Activated CD8-positive, alpha-beta memory T cell treated with anti-CD3 and anti-CD28 coated beads for 24 hours (primary cell): ENCODE data around the gene ELOA.
"Not testable (repeated sequence)": the region's sequence is repeated elsewhere in the genome, so short reads cannot be mapped to it uniquely, and the experiment has no call there.

Source experiments
- DNase-seq: peaks from one replicate; pipeline ENCODE4 v3.0.0-alpha.2; 2020

The ELOA gene

DNA sequence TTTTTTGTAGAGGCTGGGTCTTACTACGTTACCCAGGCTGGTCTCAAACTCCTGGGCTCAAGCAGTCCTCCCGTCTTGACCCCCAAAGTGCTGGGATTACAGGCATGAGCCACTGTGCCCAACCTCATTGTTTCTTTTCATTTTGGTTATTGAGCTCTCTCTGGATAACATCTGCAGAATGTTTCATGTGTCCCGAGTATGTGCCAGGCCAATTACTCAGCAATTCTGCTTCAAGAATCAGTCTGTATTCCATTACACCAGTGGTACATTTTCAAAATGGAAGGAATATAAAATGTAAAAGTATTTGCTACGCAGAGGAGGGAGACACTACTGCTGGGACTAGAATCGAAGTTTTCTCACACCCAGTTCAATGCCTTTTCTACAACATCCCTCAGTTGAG, 1.7 kb upstream of the ELOA start:
- DNase-seq: no peak

DNA sequence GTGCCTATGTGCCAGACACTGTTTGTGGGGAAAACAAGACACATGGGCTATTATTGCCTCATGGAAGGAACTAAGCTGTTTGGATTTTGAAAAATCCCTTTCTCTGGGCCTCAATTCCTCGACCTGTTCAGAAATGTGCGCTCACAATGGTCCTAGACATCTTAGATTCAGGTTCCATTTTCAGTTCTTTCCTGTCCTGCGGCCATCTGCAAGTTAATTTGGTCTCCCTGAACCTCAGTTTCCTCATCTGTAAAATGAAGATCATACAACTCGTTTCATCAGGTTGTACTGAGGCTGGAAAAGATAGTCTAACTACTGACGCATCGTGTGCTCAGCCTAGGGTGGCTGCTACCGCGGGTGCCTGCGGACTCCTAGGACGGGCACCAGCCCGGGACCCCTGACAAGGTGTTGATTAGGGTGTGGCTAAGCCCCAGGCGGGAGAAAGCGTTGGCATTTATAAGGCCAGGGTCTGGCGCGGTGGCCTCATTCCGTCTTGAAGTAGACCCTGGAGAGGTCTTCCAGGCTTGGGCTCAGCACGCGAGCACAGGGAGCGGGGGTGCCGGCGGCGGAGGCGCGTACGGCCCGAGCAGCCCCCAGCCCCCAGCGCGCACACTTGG, 493 bp upstream of the ELOA start:
- peak; percentile 84 for DNase-seq

DNA sequence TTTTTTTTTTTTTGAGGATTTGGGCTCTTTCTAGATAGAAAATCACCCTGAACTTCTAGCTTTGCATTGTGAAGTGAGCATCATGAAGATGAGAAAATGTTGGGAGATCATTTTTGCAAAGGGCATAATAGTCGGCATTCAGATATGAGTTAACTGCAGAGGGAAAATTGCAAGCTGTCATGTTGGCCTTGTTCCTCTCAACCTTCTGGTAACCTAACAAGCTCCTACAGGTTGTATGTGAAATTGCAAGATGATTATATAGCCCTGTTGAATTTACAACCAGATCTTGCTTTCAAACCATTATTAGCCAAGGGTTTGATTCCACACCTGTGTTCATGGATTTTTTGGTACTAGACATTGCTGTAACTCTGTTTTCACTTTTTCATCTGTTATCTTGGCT, 2.2 kb downstream of the ELOA start:
- DNase-seq: no peak

DNA sequence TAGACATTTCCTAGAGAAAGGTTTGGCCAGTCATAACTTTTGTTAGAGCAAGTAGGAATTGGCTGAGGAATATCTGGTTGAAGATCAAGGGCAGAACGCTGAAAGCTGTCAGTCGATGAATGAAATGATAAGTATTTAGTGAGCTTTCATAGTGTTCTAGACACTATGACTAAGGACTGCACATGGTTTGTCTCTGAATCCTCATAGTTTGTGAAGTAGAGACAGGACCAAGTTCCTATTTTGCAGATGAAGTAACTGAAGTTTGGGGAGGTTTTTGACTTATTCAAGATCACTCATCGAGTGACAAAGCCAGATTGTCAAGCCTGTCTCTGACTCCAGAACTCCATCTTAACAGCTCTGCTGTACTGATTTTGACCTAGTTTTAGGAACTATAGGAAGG, 4.7 kb downstream of the ELOA start:
- no peak for DNase-seq

GRCh38 chr1:23751050-23751814, 8.0 kb downstream of the ELOA start:
- DNase-seq: no peak

- DNase-seq: no peak
These were observed 8.5 kb downstream of the ELOA start for GRCh38 chr1:23751815-23752200.

- no peak for DNase-seq
These were observed 9.6 kb downstream of the ELOA start for GRCh38 chr1:23752909-23753308.

DNA sequence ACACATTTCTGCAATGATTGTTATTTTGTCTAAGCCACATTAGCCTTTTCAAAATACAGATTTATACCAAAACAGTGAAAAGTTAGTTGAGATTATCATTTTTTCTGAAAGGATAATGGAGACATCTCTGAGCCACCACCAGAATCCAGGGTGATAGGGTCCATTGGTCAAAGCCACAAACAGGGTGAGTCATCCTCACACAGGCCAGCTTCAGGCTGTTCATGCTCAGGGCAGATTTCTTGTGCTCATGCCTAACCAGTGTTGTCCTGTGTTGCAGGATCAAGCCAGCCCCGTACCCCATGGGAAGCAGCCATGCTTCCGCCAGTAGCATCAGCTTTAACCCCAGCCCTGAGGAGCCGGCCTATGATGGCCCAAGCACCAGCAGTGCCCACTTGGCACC, 13.4 kb downstream of the ELOA start:
- DNase-seq: no peak

DNA sequence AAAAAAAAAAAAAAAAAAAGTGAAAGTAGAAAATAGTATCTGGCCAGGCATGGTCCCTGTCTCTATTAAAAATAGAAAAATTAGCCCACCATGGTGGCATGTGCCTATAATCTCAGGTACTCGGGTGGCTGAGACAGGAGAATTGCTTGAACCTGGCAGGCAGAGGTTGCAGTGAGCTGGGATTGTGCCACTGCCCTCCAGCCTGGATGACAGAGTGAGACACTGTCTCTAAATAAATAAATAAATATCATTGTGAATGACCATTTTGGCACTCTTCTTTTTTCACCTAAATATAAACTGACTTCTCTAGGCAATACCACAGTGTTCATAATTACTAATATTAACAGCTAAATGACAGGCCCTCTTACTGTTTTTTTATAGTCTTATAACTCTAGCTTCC, 14.5 kb downstream of the ELOA start:
- DNase-seq: no peak

- no peak for DNase-seq
These were observed 16.0 kb downstream of the ELOA start for GRCh38 chr1:23759277-23759676.

GRCh38 chr1:23763041-23763577, 19.8 kb downstream of the ELOA start:
- DNase-seq: no peak

DNA sequence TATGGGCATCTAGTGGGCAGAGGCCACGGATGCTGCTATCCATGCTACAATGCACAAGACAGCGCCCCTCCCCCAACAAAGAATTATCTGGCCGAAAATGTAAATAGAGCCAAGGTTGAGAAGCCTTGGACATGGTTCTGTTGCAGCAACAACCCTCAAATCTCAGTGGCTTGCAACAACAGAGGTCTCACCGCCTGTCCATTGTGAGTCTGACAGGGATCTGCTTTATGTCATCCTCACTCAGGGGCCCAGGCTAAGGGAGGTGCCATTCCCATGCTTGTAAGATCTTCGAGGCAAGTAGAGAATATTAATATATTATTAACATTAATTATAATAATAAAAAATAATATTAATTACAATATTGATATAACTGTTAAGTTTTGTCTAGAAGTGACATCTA, 25.5 kb downstream of the ELOA start:
- DNase-seq: no peak

- peak; percentile 95 for DNase-seq
These were observed 29.0 kb downstream of the ELOA start for GRCh38 chr1:23772049-23772853.

DNA sequence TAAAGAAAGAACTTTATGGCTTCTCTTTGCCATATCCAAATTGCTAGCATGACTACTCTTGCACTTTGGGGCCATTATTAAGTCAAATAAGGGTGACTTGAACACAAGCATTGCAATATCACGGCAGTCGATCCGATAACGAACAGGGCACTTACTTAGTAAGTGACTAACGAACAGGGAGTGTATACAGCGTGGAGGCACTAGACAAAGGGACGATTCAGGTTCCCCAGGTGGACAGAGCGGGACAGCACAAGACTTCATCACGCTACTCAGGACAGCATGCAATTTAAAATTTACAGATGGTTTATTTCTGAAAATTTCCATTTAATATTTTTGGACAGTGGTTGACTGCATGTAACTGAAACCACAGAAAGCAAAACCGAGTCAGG, 29.6 kb downstream of the ELOA start:
- DNase-seq: no peak

DNA sequence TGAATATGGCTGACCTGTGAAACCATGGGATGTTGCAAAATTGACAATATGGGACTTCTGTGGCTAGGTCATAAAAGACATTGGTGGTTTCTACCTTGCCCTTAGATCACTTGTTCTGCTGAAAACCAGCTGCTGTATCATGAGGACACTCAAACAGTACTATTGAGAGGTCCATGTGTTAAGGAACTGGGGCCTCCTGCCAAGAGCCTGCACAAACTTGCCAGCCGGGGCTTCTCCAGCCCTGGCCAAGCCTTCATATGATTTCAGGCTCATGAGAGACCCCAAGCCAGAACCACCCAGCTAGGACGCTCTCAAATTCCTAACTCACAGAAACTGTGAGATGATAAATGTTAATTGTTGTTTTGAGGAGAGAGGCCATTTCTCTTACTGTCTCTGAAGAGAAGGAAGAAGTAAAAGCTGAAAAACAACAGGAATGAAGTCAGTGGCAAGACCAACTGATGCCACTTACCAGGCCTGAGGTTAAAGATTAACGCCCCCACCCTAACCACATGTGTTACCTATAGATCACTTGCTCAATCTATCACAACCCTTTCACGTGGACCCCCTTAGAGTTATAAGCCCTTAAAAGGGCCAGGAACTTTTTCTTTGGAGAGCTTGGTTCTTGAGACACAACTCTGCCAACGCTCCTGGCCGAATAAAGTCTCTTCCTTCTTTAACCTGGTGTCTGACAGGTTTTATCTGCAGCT, 31.1 kb downstream of the ELOA start:
- DNase-seq: no peak

GRCh38 chr1:23776217-23776616, 32.9 kb downstream of the ELOA start:
- no peak for DNase-seq

DNA sequence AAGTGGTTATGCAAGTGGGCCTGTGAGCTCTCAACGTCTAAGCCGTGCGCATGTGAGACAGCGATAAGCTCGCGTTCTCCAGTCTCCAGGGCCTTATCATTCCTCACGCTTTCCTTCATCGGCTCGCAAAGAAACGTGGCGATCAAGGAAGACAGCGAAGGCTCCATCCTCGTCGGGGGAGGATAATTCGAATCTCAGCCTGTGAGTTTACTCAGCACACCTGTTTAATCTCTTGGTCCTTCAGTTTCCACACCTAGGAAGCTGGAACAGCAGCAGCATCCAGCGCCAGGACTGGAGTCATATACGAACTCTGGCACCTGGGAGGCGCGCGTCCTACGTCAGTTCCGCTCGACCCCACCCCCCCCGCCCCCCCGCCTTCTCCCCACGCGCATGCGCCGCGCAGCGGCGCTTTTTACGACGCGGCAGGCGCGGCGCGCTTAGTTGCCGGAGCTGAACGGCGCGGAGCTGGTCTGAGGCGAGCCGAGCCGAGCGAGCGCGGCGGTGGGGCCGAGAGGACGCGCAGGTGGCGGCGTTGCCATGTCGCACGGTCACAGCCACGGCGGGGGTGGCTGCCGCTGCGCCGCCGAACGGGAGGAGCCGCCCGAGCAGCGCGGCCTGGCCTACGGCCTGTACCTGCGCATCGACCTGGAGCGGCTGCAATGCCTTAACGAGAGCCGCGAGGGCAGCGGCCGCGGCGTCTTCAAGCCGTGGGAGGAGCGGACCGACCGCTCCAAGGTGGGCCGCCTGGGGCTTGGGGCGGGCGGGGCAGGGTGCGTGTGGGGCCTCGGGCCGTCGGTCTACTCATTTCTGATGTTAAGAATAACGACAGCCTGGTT, 34.9 kb downstream of the ELOA start, which contains the start of gene PITHD1:
PITHD1 (plus strand) TSS at position 440 of the 836 bp plus-strand sequence; CDS start at position 538, 98 bp downstream.
- peak; percentile 89 for DNase-seq

GRCh38 chr1:23779826-23780371, 36.6 kb downstream of the ELOA start:
- DNase-seq: no peak

GRCh38 chr1:23783141-23783540, 39.9 kb downstream of the ELOA start:
- not testable (repeated sequence) for DNase-seq

GRCh38 chr1:23784846-23785245, 41.6 kb downstream of the ELOA start:
- DNase-seq: no peak

DNA sequence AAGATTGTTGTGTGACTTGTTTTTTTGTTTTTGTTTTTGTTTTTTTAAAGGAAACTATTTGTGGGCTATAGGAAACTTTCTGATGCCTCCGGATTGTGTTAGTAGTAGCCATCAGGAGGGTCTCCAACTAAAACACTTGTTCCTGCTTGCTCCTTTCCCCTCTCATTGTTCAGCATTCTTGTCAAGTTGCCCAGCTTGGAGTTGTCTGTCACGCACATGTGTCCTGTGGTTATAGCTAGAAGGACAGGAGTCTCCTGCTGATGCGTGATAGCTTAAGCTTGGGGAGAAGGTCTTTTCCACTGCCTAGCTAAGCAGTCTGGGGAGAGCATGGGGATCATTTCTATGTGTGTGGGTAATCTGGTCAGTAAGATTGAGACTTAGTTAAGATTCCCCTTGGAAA, 44.4 kb downstream of the ELOA start:
- DNase-seq: no peak

GRCh38 chr1:23788695-23789094, 45.4 kb downstream of the ELOA start:
- no peak for DNase-seq
